ENCODE measurements around the gene LPGAT1.

Gene LPGAT1

GRCh38 chr1:211828584-211829342, 1.8 kb downstream of the LPGAT1 start:
- DNase-seq = no peak

- no peak for DNase-seq
These were observed 3.5 kb downstream of the LPGAT1 start for GRCh38 chr1:211827051-211827450.

- DNase-seq = peak; percentile 81
These were observed 4.6 kb downstream of the LPGAT1 start for GRCh38 chr1:211825980-211826379.

DNA sequence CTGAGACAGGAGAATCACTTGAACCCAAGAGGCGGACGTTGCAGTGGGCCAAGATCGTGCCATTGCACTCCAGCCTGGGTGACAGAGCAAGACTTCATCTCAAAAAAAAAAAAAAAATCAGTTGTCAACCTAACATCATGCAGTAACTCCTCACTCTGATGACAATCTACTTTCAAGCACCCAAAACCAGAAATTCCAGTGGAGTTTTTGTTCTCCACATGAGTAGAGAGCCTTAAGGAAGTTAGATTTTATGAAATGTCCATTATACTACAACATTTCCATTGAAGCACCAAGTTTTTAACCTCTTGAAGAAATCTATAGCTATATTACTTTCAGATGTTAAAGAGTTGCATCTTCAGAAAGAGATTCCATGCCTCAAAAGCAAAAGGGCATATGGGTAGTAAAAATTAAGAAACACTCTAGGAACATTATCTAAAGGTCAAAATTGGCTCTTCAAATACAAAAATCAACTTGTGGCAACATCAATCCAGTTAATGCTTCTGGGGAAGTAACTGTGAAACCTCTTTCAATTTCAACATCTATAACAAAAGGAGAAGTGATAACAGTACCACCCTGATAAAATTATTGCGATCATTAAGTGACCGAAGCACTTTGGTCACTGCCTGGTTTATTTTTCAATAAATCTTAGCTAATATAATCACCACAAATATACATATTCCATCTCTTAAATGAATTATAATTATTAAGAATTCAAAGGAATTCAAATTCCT, 7.7 kb downstream of the LPGAT1 start:
- DNase-seq = no peak

DNA sequence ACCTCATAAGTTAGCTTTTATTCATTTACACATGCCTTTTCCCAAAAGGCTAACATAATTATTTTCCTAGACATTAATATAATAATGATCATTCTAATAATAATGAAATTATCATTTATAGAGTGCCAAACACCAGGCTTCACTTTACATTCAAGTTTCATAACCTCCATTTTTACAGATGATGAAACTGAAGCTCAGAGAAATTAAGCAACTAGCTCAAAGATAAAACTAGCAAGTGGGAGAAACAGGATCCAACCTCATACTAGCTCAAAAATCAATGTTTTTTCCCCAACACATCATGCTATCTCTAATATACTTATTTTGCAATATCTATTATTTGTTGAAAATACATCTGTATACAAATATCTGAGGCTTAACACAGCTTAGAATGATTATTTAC, 14.0 kb downstream of the LPGAT1 start:
- no peak for DNase-seq

DNA sequence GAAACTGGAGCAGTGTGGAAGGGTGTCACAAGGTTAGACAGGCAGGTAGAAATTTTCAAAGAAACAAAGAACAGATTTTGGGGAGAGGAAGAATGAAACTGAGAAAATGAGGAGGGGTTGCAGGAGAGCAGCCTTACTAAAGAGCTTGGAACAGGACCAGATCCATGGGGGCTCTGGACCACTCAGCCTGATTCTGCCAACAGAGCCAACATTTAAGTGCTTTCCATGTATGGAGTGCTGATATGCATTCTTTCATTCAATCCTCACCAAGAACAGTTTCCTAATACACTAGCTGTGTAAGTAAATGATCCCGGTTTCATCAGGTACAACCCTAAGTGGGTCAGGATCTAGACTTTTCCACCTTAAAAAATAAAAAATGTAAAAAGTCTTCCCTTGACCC, 16.2 kb downstream of the LPGAT1 start:
- no peak for DNase-seq

GRCh38 chr1:211813590-211813989, 17.0 kb downstream of the LPGAT1 start:
- no peak for DNase-seq

GRCh38 chr1:211812584-211812983, 18.0 kb downstream of the LPGAT1 start:
- DNase-seq = no peak

DNA sequence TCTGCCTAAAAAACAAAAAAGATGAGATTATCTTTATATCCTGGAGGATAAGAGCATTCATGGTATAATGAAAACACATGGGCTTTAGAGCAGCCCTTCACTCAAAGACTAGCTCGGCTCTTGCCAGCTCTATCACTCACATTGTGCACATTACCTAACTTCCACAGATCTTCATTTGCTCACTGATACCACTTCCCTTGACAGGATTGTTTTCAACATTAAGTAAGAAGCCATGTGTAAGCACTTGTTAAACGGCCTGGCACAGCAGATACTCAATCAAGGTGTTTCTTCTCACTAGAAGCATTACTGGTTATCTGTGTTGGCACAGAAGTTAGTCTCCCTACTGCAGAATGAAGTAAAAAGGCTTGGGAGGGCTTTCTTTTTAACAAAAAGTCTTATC, 18.7 kb downstream of the LPGAT1 start:
- DNase-seq = no peak

- DNase-seq = no peak
These were observed 19.4 kb downstream of the LPGAT1 start for GRCh38 chr1:211811126-211811525.

GRCh38 chr1:211808475-211808874, 22.1 kb downstream of the LPGAT1 start:
- no peak for DNase-seq

GRCh38 chr1:211804915-211805314, 25.6 kb downstream of the LPGAT1 start:
- no peak for DNase-seq

DNA sequence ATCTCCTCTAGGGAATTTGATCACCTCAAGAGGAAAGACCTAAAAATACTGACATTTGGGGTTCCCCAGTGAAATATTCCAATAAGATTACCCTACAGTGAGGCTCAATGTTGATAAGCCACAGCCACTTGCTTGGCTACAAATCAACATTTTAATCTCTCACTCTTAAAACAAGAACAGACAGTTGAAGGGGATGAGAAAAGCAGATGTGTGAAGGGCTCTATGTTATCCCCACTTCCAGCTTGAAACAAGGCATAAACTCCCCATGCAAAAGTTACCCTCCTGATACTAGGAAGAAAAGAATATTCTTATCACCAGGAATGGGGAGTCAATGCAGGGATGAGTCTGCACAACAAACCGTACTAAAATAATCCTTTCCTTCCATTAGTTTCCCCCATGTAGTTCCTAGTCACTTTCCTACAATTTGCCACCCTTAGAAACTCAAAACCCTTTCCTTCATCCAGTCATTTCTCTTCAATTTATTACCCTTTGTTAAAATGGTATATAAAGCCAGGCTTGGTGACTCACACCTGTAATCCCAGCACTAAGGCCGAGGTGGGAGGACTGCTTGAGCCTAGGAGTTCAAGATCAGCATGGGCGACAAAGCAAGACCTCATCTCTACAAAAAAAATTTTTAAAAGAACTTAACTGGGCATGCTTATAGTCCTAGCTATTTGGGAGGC, 29.5 kb downstream of the LPGAT1 start:
- no peak for DNase-seq

DNA sequence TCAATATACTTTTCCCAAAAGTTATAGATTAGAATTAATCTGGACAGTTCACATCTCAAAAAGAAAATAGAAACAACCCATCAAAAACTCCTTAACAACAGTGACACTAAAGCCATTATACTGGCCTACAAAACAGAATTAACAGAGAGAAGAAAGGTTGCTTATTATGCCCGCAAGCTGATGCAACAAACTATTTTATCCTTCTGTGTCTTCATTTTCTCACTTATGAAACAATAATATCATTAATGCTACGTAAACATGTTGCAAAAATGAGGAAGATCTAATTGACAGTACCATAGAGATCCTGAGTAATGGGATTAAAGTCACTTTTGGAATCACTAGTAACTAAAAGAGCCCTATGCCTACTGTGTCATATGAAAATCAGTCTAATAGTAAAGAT, 32.6 kb downstream of the LPGAT1 start:
- DNase-seq = no peak

- no peak for DNase-seq
These were observed 38.6 kb downstream of the LPGAT1 start for GRCh38 chr1:211791979-211792378.

DNA sequence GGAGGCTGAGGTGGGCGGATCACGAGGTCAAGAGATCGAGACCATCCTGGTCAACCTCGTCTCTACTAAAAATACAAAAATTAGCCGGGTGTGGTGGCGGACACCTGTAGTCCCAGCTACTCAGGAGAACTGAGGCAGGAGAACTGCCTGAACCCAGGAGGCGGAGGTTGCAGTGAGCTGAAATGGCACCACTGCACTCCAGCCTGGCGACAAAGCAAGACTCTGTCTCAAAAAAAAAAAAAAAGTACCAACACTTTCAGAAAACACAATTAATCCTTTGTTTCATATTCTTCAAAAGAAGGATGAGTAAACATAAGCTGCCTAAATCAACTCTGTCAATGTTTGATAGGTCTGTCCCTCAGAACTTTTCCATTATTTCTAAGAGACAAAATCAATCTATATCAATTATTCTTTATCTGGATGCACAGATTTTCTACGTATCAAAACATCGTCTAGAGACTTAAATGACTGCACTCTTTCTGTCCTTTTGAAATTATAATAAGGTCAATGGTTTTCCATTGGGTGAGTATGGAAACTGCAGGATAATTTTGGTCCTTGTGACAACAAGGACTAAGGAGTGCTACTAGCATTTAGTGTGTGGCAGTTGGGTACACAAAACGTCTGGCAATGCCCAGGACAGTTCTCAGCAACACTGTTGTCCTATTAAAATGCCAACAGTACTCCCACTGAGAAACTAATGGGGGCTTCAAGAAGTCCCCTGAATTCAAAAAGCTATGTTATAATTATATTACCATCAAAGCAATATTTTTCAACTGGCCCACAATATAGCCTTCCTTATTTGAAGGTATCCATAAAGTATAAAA, 40.7 kb downstream of the LPGAT1 start:
- DNase-seq = no peak

DNA sequence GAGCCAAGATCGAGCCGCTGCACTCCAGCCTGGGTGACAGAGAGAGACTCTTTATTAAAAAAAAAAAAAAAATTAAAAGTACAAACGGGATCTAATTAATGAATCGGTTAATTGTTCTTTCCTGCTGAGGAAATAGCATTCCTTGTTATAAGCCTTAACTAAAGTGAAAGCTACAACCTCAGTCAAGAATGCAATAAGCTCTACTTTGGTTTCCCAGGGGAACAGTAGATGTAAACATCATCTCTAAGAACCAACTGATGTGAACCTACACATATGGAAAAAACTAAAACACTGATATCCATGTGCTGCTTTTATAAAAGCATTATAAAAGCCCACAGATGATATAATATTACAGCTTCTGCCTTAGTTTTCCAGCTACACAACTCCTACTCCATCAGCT, 41.9 kb downstream of the LPGAT1 start:
- DNase-seq = no peak

DNA sequence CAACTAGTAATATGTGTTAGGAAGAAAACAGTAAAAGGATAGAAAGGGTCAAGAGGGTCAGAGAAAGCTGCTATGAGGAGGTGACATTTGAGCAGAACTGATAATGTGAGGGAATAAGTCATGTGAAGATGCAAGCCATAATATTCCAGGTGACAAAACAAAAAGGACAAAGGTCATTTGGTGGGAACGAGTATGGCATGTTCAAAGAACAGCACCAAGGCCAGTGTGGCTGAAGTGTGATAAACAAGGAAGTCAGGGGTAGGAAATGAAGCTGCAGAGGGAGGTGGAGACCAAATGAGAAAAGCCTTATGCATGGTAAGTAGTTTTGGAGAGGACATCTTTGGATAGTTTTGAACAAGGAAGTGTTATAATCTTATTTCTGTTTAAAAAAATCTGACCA, 46.7 kb downstream of the LPGAT1 start:
- no peak for DNase-seq

- DNase-seq = no peak
These were observed 47.3 kb downstream of the LPGAT1 start for GRCh38 chr1:211783266-211783665.

DNA sequence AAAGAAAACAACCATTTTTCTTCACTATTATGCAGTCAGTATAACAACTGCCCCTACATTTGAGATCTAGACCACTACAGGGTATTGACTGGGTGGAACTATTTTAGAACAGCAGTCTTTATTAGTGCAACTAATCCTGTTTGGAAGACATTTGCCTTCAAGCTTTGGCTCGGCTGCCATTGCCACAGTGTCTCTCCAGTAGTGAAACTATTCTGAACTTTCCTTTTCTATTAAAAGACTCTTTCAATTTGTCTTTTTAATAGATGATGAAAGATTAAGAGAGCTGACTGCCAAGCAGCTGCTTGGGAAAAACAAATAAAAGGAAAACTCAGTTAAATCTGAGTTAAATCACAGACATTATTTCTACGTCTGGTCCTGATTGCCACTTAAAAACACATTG, 49.3 kb downstream of the LPGAT1 start:
- DNase-seq = no peak

DNA sequence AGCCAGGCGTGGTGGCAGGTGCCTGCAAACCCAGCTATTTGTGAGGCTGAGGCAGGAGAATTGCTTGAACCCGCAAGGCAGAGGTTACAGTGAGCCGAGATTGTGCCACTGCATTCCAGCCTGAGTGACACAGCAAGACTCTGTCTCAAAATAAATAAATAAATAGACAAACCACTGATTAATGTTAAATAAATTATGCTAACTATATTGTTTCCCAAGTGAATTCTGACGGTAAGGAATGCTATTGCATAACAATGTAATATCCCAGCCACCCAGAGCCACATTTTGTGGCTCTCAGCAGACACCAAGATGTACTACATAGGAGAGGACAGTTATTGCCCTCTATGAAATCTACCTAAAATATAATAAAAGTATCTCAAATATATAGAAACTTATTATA, 55.4 kb downstream of the LPGAT1 start:
- DNase-seq = no peak

- no peak for DNase-seq
These were observed 65.9 kb downstream of the LPGAT1 start for GRCh38 chr1:211764701-211765100.

DNA sequence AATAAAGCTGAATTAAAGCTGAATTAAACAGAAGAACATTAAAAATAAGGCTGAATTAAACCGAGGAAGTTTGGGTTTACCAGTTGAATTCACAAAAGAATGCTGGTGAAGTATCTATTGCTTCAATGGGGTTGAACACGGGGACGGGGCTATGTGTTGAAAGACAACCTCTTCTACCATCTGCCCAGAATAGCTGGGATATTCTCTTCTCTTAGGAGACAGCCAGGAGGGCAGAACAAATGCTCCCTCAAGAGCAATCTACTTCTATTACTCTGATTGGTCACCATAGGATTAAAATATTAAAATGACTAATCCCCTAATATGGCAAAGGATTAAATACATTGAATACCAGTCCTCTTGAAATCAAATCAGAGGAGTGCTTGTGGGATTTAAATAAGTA, 68.4 kb downstream of the LPGAT1 start:
- no peak for DNase-seq

All from fibroblast of skin of abdomen (primary cell).